Ramos (cell line): ENCODE measurements around the gene SELENOH.
"Not testable (repeated sequence)": the region's sequence is repeated elsewhere in the genome, so short reads cannot be mapped to it uniquely, and the experiment has no call there.

ENCODE experiments used
- in situ Hi-C: fragments of 300-500 bp; cut with MboI; formaldehyde crosslinking; loops from one replicate; pipeline ENCODE4 v1.14.3; 2022; ENCODE audit warnings: low sequenced_read_pairs; ENCODE audit not compliant: unreplicated experiment

The SELENOH gene, protein sequence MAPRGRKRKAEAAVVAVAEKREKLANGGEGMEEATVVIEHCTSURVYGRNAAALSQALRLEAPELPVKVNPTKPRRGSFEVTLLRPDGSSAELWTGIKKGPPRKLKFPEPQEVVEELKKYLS

GRCh38 chr11:57741132-57742086, at the start of gene SELENOH:
SELENOH (plus strand) TSS chr11:57741491; CDS start chr11:57741596, 105 bp downstream.
- in situ Hi-C loops, result no loop called here

- in situ Hi-C loops, result no loop called here
These were observed 42.4 kb upstream of the SELENOH start for GRCh38 chr11:57698843-57699365.

- in situ Hi-C loops, result no loop called here
These were observed 41.5 kb upstream of the SELENOH start for GRCh38 chr11:57699813-57700212.

DNA sequence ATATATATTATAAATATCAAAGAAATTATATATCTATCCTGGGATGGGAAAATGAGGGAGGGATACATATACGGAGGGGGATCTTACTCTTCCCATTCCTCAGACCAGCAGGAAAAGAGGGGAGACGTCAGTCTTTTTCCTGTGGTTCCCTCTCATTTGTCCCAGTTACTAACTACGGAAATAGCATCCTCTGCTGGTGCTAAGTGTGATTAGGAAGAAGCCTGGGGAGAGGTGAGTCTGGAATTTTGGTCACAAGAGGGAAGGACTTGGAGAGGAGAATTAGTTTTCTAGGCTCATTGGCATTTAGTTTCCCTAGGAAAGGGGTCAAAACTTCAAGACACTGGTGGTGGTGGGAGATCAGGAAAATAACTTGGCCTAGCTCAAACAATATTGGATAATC, 40.9 kb upstream of the SELENOH start:
- in situ Hi-C loops, result no loop called here

GRCh38 chr11:57703341-57703740, 38.0 kb upstream of the SELENOH start:
- in situ Hi-C loops, result no loop called here

DNA sequence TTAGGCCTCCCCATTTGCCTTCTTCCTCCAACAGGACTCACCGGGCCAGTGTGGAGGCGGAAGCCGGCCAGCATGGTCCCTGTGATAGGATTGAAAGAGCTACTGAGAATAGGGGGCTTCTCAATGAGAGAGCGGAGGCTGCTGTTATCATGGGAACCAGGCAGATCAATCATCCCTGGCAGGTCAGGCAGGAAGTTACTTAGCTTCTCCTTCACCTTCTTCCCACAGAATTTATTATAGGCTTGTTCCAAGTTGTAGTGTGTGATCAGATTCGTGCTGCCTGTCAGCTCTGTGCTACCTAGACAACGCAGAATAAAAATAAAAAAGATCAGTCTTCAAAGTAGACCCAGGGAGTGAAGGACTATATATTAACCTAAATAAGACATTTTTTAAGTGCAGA, 36.4 kb upstream of the SELENOH start:
- in situ Hi-C loops, result no loop called here

- in situ Hi-C loops, result not testable (repeated sequence)
These were observed 35.9 kb upstream of the SELENOH start for GRCh38 chr11:57705432-57705831.

- in situ Hi-C loops, result no loop called here
These were observed 31.4 kb upstream of the SELENOH start for GRCh38 chr11:57709802-57710367.

DNA sequence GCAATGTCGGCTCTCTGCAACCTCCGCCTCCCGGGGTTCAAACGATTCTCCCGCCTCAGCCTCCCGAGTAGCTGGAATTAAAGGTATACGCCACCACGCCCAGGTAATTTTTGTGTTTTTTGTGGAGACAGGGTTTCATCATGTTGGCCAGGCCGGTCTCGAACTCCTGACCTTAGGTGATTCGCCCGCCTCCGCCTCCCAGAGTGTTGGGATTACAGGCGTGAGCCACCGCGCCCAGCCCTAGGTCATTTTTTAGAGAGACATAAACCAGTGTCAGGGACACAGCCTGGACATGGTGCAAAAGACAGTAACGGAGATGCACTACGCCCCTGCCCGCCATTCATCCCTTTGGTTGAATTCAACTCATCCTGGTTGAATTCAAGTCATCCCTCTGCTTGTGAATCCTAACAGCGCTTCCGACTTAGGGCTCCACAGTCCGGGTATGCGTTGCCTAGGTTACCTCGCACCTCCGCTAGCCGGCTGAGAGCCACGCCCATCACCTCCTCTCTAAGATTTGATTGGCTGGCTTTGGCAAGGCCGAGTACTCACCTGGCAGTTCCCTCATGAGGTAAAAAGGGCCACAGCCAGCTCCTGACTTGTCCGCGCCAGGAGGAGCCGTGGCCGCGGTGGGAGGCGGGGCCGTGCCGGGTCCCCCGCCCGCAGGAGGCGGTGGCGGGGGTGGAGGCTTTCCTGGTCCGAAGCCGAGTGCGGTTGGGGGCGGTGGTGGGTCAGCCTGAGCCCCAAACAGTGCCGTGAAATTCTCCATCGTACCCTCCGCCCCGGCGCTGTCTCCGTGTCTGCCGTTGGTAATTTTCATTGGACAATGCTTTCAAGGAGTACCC, 29.7 kb upstream of the SELENOH start, which contains the start of gene MED19:
Gene MED19 (minus strand): TSS at position 802 of the 842 bp plus-strand sequence. CDS start 36 bp downstream, at position 766.
- in situ Hi-C loops, result no loop called here

- in situ Hi-C loops, result no loop called here
These were observed 28.8 kb upstream of the SELENOH start, which contains the start of gene TMX2 for GRCh38 chr11:57712256-57713150. TMX2 (plus strand) TSS chr11:57712593; CDS start chr11:57712619, 26 bp downstream.

DNA sequence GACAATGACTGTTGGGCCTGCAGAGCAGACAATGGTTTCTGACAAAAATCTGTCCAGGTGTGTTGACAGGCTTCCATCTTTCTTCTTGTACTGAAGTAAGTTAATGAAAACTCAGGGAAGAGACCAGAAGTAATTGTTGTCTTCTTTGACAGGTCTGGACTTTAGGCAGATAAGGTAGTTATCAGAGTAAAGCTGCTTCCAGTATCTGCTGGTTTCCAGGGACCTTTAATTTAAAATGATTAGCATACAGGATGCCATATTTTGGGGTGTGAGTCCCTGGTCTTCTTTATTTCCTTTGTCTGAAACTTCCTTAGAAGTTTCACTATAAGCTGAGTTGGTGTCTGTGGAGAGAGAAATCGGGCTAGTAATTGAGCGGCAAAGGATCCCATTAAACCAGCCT, 27.5 kb upstream of the SELENOH start:
- in situ Hi-C loops, result no loop called here

DNA sequence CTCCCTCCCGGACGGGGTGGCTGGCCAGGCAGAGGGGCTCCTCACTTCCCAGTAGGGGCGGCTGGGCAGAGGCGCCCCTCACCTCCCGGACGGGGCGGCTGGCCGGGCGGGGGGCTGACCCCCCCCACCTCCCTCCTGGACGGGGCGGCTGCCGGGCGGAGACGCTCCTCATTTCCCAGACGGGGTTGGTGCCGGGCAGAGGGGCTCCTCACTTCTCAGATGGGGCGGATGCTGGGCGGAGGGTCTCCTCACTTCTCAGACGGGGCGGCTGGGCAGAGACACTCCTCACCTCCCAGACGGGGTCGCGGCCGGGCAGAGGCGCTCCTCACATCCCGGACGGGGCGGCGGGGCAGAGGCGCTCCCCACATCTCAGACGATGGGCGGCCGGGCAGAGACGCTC, 24.6 kb upstream of the SELENOH start:
- in situ Hi-C loops, result not testable (repeated sequence)

GRCh38 chr11:57727185-57727584, 14.1 kb upstream of the SELENOH start:
- in situ Hi-C loops, result no loop called here

DNA sequence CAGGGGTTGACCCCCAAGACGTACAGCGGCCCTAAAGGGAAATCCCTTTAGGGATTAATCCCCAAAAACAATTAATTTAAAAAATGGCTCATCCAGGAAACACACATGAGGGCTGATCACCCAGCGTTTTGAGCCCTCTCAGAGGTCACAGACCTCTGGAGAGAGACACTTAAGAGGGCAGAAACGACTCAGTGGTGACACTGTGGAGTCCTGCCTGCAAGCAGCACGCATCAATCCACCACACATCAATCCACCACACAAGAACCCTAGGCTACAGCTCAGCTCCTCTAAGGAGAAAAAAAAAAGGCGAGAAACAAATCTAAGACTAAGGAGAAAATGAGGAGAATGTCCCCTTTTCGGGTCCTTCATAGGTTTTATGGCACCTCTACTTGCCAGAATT, 12.5 kb upstream of the SELENOH start:
- in situ Hi-C loops, result no loop called here

- in situ Hi-C loops, result no loop called here
These were observed 11.8 kb upstream of the SELENOH start for GRCh38 chr11:57729479-57729878.

- in situ Hi-C loops, result no loop called here
These were observed 8.6 kb upstream of the SELENOH start for GRCh38 chr11:57732661-57733060.

- in situ Hi-C loops, result no loop called here
These were observed 5.5 kb upstream of the SELENOH start for GRCh38 chr11:57735619-57736298.

GRCh38 chr11:57742087-57742452, 779 bp downstream of the SELENOH start:
- in situ Hi-C loops, result no loop called here
